ENCODE results near the gene KRTAP20-1.

DNA sequence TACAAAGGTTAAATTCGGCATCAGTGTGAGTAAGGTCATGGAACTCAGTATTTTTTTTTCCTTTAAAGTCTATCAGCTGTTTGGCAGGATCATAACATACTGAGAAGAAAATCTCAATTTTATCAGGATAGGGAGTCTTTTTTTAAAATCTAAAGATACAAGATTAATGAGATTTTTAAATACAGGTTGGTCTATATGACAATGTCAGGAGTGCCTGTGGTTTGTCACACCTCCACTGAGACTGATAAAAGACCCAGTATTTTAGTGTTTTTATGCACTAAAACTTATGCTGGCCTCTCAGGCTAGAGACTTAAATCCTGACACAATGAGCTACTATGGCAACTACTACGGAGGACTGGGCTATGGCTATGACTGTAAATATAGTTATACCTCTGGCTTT, 26.3 kb downstream of the KRTAP20-1 start, which contains the start of gene KRTAP20-3:
- TF ChIP-seq EZH2 (IDR thresholded peaks at IDR 0.05; ENCODE audit: borderline replicate concordance, low read length): no peak
- TF ChIP-seq, protein P1, sequence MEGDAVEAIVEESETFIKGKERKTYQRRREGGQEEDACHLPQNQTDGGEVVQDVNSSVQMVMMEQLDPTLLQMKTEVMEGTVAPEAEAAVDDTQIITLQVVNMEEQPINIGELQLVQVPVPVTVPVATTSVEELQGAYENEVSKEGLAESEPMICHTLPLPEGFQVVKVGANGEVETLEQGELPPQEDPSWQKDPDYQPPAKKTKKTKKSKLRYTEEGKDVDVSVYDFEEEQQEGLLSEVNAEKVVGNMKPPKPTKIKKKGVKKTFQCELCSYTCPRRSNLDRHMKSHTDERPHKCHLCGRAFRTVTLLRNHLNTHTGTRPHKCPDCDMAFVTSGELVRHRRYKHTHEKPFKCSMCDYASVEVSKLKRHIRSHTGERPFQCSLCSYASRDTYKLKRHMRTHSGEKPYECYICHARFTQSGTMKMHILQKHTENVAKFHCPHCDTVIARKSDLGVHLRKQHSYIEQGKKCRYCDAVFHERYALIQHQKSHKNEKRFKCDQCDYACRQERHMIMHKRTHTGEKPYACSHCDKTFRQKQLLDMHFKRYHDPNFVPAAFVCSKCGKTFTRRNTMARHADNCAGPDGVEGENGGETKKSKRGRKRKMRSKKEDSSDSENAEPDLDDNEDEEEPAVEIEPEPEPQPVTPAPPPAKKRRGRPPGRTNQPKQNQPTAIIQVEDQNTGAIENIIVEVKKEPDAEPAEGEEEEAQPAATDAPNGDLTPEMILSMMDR (conservative IDR thresholded peaks at IDR 0.05 in 1 of 2, IDR thresholded peaks at IDR 0.05 in 1 of 2; ENCODE audit: extremely low read depth in 1 of 2, insufficient read depth in 1 of 2, low read depth in 1 of 2, low read length in 2 of 2): no peak

Measured in mammary epithelial cell (primary cell).